ENCODE measurements around the gene TBRG4.
A peak's percentile ranks its signal among the peaks of the same experiment; 100 is the strongest.

TBRG4 gene

GRCh38 chr7:45111298-45112223, at the start of gene TBRG4:
TSS of gene TBRG4 (minus strand) at chr7:45111697. CDS start at chr7:45109237, 2,460 bp downstream.
- ATAC-seq (ENCODE audit: low read depth) (peak; percentile 91), DNase-seq (ENCODE audit: low spot score) (peak; percentile 89)
- Histone ChIP-seq H3K27ac (ENCODE audit: poor library complexity, severe bottlenecking) (peak within 1 kb of the TSS; percentile 61), H3K9me3 (ENCODE audit: severe bottlenecking) (no peaks in the 10 kb centered on the region), H3K4me3 (ENCODE audit: severe bottlenecking) (peak within 1 kb of the TSS; percentile 72), H3K4me1 (ENCODE audit: insufficient read depth, poor library complexity, severe bottlenecking) (no peaks in the 10 kb centered on the region), H3K36me3 (ENCODE audit: low read depth) (peaks cover 30% of the 10 kb centered on the region), H3K27me3 (ENCODE audit: insufficient read depth, poor library complexity, severe bottlenecking) (no peaks in the 10 kb centered on the region)
- peak; percentile 72 for TF ChIP-seq CTCF (IDR thresholded peaks at IDR 0.05; ENCODE audit: poor library complexity, severe bottlenecking)

GRCh38 chr7:45161138-45161537, 49.6 kb upstream of the TBRG4 start:
- no peak for TF ChIP-seq CTCF (IDR thresholded peaks at IDR 0.05; ENCODE audit: poor library complexity, severe bottlenecking)
- Histone ChIP-seq H3K27ac (ENCODE audit: poor library complexity, severe bottlenecking) (no peak overlapping the region), H3K27me3 (ENCODE audit: insufficient read depth, poor library complexity, severe bottlenecking) (peaks cover 23% of the 10 kb centered on the region), H3K36me3 (ENCODE audit: low read depth) (no peaks in the 10 kb centered on the region), H3K4me1 (ENCODE audit: insufficient read depth, poor library complexity, severe bottlenecking) (no peaks in the 10 kb centered on the region), H3K9me3 (ENCODE audit: severe bottlenecking) (no peaks in the 10 kb centered on the region), H3K4me3 (ENCODE audit: severe bottlenecking) (no peak overlapping the region)
- ATAC-seq (ENCODE audit: low read depth) (no peak), DNase-seq (ENCODE audit: low spot score) (peak; percentile 10)

- Histone ChIP-seq H3K4me1 (ENCODE audit: insufficient read depth, poor library complexity, severe bottlenecking) (no peaks in the 10 kb centered on the region), H3K27me3 (ENCODE audit: insufficient read depth, poor library complexity, severe bottlenecking) (peaks cover 23% of the 10 kb centered on the region), H3K36me3 (ENCODE audit: low read depth) (no peaks in the 10 kb centered on the region), H3K27ac (ENCODE audit: poor library complexity, severe bottlenecking) (no peak overlapping the region), H3K9me3 (ENCODE audit: severe bottlenecking) (no peaks in the 10 kb centered on the region), H3K4me3 (ENCODE audit: severe bottlenecking) (no peak overlapping the region)
- no peak for TF ChIP-seq CTCF (IDR thresholded peaks at IDR 0.05; ENCODE audit: poor library complexity, severe bottlenecking)
- ATAC-seq (ENCODE audit: low read depth) (no peak), DNase-seq (ENCODE audit: low spot score) (peak; percentile 13)
Observed at GRCh38 chr7:45160417-45160881, 49.0 kb upstream of the TBRG4 start.

- DNase-seq (ENCODE audit: low spot score), result no peak
- peaks cover 23% of the 10 kb centered on the region for H3K27me3 ChIP-seq (ENCODE audit: insufficient read depth, poor library complexity, severe bottlenecking)
- H3K36me3 ChIP-seq (ENCODE audit: low read depth), result no peaks in the 10 kb centered on the region
- no peak overlapping the region for H3K27ac ChIP-seq (ENCODE audit: poor library complexity, severe bottlenecking)
- ATAC-seq (ENCODE audit: low read depth), result no peak
- no peaks in the 10 kb centered on the region for H3K4me1 ChIP-seq (ENCODE audit: insufficient read depth, poor library complexity, severe bottlenecking)
- TF ChIP-seq CTCF (IDR thresholded peaks at IDR 0.05; ENCODE audit: poor library complexity, severe bottlenecking), result no peak
- no peak overlapping the region for H3K4me3 ChIP-seq (ENCODE audit: severe bottlenecking)
- no peaks in the 10 kb centered on the region for H3K9me3 ChIP-seq (ENCODE audit: severe bottlenecking)
Observed at GRCh38 chr7:45159296-45159695, 47.8 kb upstream of the TBRG4 start.

- H3K4me1 ChIP-seq (ENCODE audit: insufficient read depth, poor library complexity, severe bottlenecking), result no peaks in the 10 kb centered on the region
- TF ChIP-seq CTCF (IDR thresholded peaks at IDR 0.05; ENCODE audit: poor library complexity, severe bottlenecking), result no peak
- DNase-seq (ENCODE audit: low spot score), result peak; percentile 4
Observed at GRCh38 chr7:45158471-45158870, 47.0 kb upstream of the TBRG4 start.

More at GRCh38 chr7:45158471-45158870, 47.0 kb upstream of the TBRG4 start:
- Histone ChIP-seq H3K36me3 (ENCODE audit: low read depth) (no peaks in the 10 kb centered on the region), H3K27me3 (ENCODE audit: insufficient read depth, poor library complexity, severe bottlenecking) (peaks cover 23% of the 10 kb centered on the region), H3K9me3 (ENCODE audit: severe bottlenecking) (no peaks in the 10 kb centered on the region), H3K4me3 (ENCODE audit: severe bottlenecking) (no peak overlapping the region), H3K27ac (ENCODE audit: poor library complexity, severe bottlenecking) (no peak overlapping the region)
- ATAC-seq (ENCODE audit: low read depth), result no peak

All from RWPE2 (cell line).